Glutamatergic neuron (in vitro differentiated cells): Measurements from ENCODE around the gene THUMPD2. TPM values are rescaled to one million over a fixed set of nuclear protein-coding genes. Genes with fewer than 3 reads are reported as not detected.

Source experiments
- DNase-seq: peaks from one replicate; pipeline ENCODE4 v3.0.0; 2022
- H3K27ac Mint-ChIP-seq: one replicate; pipeline ENCODE4 v1.8.0; 2020; ENCODE audit warnings: mild to moderate bottlenecking, mixed read lengths, inconsistent platforms; ENCODE audit not compliant: unreplicated experiment
- H3K27me3 Mint-ChIP-seq: one replicate; pipeline ENCODE4 v1.8.0; 2020; ENCODE audit warnings: mild to moderate bottlenecking, moderate library complexity, mixed read lengths, inconsistent platforms; ENCODE audit not compliant: unreplicated experiment
- H3K36me3 Mint-ChIP-seq: one replicate; pipeline ENCODE4 v1.8.0; 2020; ENCODE audit warnings: mild to moderate bottlenecking, mixed read lengths, inconsistent platforms; ENCODE audit not compliant: unreplicated experiment
- H3K4me1 Mint-ChIP-seq: one replicate; pipeline ENCODE4 v1.8.0; 2020; ENCODE audit warnings: mild to moderate bottlenecking, low read depth, mixed read lengths, inconsistent platforms; ENCODE audit not compliant: unreplicated experiment
- H3K4me3 Mint-ChIP-seq: one replicate; pipeline ENCODE4 v1.8.0; 2020; ENCODE audit warnings: mild to moderate bottlenecking, mixed read lengths, inconsistent platforms; ENCODE audit not compliant: unreplicated experiment
- H3K9me3 Mint-ChIP-seq: one replicate; pipeline ENCODE4 v1.8.0; 2020; ENCODE audit warnings: mild to moderate bottlenecking, moderate library complexity, mixed read lengths, inconsistent platforms; ENCODE audit not compliant: unreplicated experiment
- total RNA-seq: library from RNA; stranded (reverse); fragmentation: NEBNext Ultra II Directional; extraction: Animal tissue kit (Norgen Biotek cat#: 25700); gene quantifications from one replicate; pipeline ENCODE4 v1.2.1, GENCODE V29; 2021; ENCODE audit not compliant: unreplicated experiment
- TF ChIP-seq, protein P1 (sequence below): fragments of 200-600 bp; sonication (generic); IDR thresholded peaks from one replicate; pipeline ENCODE4 v1.5.0; 2021; ENCODE audit not compliant: partially characterized antibody, unreplicated experiment

Gene THUMPD2
- total RNA-seq, 1 donor from 2014 or later = 6.0 TPM

- peaks cover 4% of the 10 kb centered on the region for H3K9me3 Mint-ChIP-seq
These were observed 75.7 kb downstream of the THUMPD2 start for GRCh38 chr2:39703181-39703872.

GRCh38 chr2:39701137-39701536, 77.9 kb downstream of the THUMPD2 start:
- Mint-ChIP-seq H3K27ac (no peak overlapping the region), H3K36me3 (peaks cover 17% of the 10 kb centered on the region), H3K9me3 (peaks cover 4% of the 10 kb centered on the region), H3K27me3 (peaks cover 2% of the 10 kb centered on the region), H3K4me1 (peaks cover 10% of the 10 kb centered on the region), H3K4me3 (no peak overlapping the region)
- DNase-seq = no peak
- TF ChIP-seq, protein P1, sequence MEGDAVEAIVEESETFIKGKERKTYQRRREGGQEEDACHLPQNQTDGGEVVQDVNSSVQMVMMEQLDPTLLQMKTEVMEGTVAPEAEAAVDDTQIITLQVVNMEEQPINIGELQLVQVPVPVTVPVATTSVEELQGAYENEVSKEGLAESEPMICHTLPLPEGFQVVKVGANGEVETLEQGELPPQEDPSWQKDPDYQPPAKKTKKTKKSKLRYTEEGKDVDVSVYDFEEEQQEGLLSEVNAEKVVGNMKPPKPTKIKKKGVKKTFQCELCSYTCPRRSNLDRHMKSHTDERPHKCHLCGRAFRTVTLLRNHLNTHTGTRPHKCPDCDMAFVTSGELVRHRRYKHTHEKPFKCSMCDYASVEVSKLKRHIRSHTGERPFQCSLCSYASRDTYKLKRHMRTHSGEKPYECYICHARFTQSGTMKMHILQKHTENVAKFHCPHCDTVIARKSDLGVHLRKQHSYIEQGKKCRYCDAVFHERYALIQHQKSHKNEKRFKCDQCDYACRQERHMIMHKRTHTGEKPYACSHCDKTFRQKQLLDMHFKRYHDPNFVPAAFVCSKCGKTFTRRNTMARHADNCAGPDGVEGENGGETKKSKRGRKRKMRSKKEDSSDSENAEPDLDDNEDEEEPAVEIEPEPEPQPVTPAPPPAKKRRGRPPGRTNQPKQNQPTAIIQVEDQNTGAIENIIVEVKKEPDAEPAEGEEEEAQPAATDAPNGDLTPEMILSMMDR = no peak

More at GRCh38 chr2:39703181-39703872, 75.7 kb downstream of the THUMPD2 start:
- Mint-ChIP-seq H3K27ac (no peak overlapping the region), H3K4me1 (no peaks in the 10 kb centered on the region), H3K27me3 (peaks cover 2% of the 10 kb centered on the region), H3K36me3 (peaks cover 23% of the 10 kb centered on the region), H3K4me3 (no peak overlapping the region)
- DNase-seq = no peak
- TF ChIP-seq, protein P1 = no peak

GRCh38 chr2:39697454-39697853, 81.6 kb downstream of the THUMPD2 start:
- Mint-ChIP-seq H3K27ac (peak overlapping the region; percentile 50), H3K27me3 (peaks cover 4% of the 10 kb centered on the region), H3K4me3 (no peak overlapping the region), H3K4me1 (peaks cover 15% of the 10 kb centered on the region), H3K9me3 (peaks cover 4% of the 10 kb centered on the region), H3K36me3 (peaks cover 17% of the 10 kb centered on the region)
- TF ChIP-seq, protein P1 = no peak
- no peak for DNase-seq

DNA sequence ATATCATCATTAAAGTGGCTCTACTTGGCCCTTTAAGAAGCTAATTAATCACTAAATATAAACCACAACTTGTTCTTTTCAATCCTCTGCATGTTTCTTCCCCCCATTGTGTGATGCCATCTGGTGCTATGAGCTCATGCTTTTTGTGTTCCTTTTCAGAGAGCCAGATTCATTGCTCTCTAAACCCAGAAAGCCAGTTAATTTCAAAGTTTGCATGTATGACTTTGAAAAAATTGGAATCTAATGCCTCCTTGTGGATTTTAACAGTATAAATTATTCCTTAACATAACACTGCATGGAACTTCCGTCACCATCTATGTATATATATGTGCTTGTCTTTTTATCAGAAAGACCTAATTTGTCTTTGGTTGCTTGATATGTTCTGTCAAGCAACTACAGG, 82.2 kb downstream of the THUMPD2 start:
- Mint-ChIP-seq H3K36me3 (peaks cover 13% of the 10 kb centered on the region), H3K4me1 (peaks cover 15% of the 10 kb centered on the region), H3K27ac (peak overlapping the region; percentile 26), H3K27me3 (peaks cover 4% of the 10 kb centered on the region), H3K9me3 (peaks cover 4% of the 10 kb centered on the region), H3K4me3 (no peak overlapping the region)
- DNase-seq = no peak
- TF ChIP-seq, protein P1 = no peak

GRCh38 chr2:39696101-39696553, 82.9 kb downstream of the THUMPD2 start:
- Mint-ChIP-seq H3K4me1 (peaks cover 15% of the 10 kb centered on the region), H3K27me3 (peaks cover 4% of the 10 kb centered on the region), H3K9me3 (no peaks in the 10 kb centered on the region), H3K36me3 (peaks cover 9% of the 10 kb centered on the region), H3K4me3 (no peak overlapping the region), H3K27ac (peak overlapping the region; percentile 60)
- TF ChIP-seq, protein P1 = no peak
- no peak for DNase-seq
